ENCODE results near the gene SNX8.

Gene SNX8

GRCh38 chr7:2290877-2291276, 23.4 kb downstream of the SNX8 start:
- Mint-ChIP-seq H3K36me3 (peaks cover 5% of the 10 kb centered on the region), H3K9me3 (no peaks in the 10 kb centered on the region), H3K27me3 (no peaks in the 10 kb centered on the region), H3K27ac (peak overlapping the region; percentile 41), H3K4me1 (peaks cover 26% of the 10 kb centered on the region), H3K4me3 (no peak overlapping the region)
- DNase-seq (ENCODE audit: low spot score in 2 of 2): no peak
- no peak for ATAC-seq (ENCODE audit: low read depth)

GRCh38 chr7:2289621-2290020, 24.6 kb downstream of the SNX8 start:
- Mint-ChIP-seq H3K27me3 (no peaks in the 10 kb centered on the region), H3K36me3 (peaks cover 5% of the 10 kb centered on the region), H3K4me1 (peaks cover 25% of the 10 kb centered on the region), H3K9me3 (no peaks in the 10 kb centered on the region), H3K4me3 (peak overlapping the region; percentile 7), H3K27ac (peak overlapping the region; percentile 93)
- DNase-seq (ENCODE audit: low spot score in 2 of 2): no peak
- no peak for ATAC-seq (ENCODE audit: low read depth)

GRCh38 chr7:2289111-2289586, 25.1 kb downstream of the SNX8 start:
- Mint-ChIP-seq H3K27me3 (no peaks in the 10 kb centered on the region), H3K27ac (peak overlapping the region; percentile 93), H3K4me3 (peak overlapping the region; percentile 7)

GRCh38 chr7:2288503-2288902, 25.7 kb downstream of the SNX8 start:
- ATAC-seq (ENCODE audit: low read depth) (peak; percentile 87), DNase-seq (ENCODE audit: low spot score in 2 of 2) (peak; percentile 53 to 64)
- Mint-ChIP-seq H3K27me3 (no peaks in the 10 kb centered on the region), H3K36me3 (peaks cover 5% of the 10 kb centered on the region), H3K4me1 (peaks cover 25% of the 10 kb centered on the region), H3K27ac (peak overlapping the region; percentile 93), H3K9me3 (no peaks in the 10 kb centered on the region), H3K4me3 (peak overlapping the region; percentile 52)

More at GRCh38 chr7:2289111-2289586, 25.1 kb downstream of the SNX8 start:
- DNase-seq (ENCODE audit: low spot score in 2 of 2) (no peak), ATAC-seq (ENCODE audit: low read depth) (no peak)
- H3K4me1 Mint-ChIP-seq: peaks cover 25% of the 10 kb centered on the region
- H3K36me3 Mint-ChIP-seq: peaks cover 5% of the 10 kb centered on the region
- no peaks in the 10 kb centered on the region for H3K9me3 Mint-ChIP-seq

- Mint-ChIP-seq H3K4me1 (peaks cover 25% of the 10 kb centered on the region), H3K27me3 (no peaks in the 10 kb centered on the region), H3K4me3 (peak overlapping the region; percentile 24), H3K9me3 (no peaks in the 10 kb centered on the region), H3K36me3 (peaks cover 5% of the 10 kb centered on the region), H3K27ac (peak overlapping the region; percentile 93)
- ATAC-seq (ENCODE audit: low read depth): peak; percentile 45
- DNase-seq (ENCODE audit: low spot score in 2 of 2): no peak
These were observed 26.5 kb downstream of the SNX8 start for GRCh38 chr7:2287745-2288144.

- Mint-ChIP-seq H3K36me3 (peaks cover 4% of the 10 kb centered on the region), H3K4me3 (no peak overlapping the region), H3K9me3 (no peaks in the 10 kb centered on the region), H3K27me3 (no peaks in the 10 kb centered on the region), H3K4me1 (peaks cover 25% of the 10 kb centered on the region), H3K27ac (no peak overlapping the region)
- no peak for ATAC-seq (ENCODE audit: low read depth)
- no peak for DNase-seq (ENCODE audit: low spot score in 2 of 2)
These were observed 31.2 kb downstream of the SNX8 start for GRCh38 chr7:2283074-2283473.

GRCh38 chr7:2282185-2282751, 32.0 kb downstream of the SNX8 start:
- DNase-seq (ENCODE audit: low spot score in 2 of 2) (no peak), ATAC-seq (ENCODE audit: low read depth) (no peak)
- H3K4me3 Mint-ChIP-seq: no peak overlapping the region
- no peaks in the 10 kb centered on the region for H3K27me3 Mint-ChIP-seq
- no peaks in the 10 kb centered on the region for H3K9me3 Mint-ChIP-seq
- H3K27ac Mint-ChIP-seq: peak overlapping the region; percentile 62
- H3K4me1 Mint-ChIP-seq: peaks cover 19% of the 10 kb centered on the region
- peaks cover 6% of the 10 kb centered on the region for H3K36me3 Mint-ChIP-seq

GRCh38 chr7:2281541-2281940, 32.7 kb downstream of the SNX8 start:
- Mint-ChIP-seq H3K27me3 (no peaks in the 10 kb centered on the region), H3K4me3 (no peak overlapping the region), H3K9me3 (no peaks in the 10 kb centered on the region), H3K27ac (peak overlapping the region; percentile 62), H3K4me1 (peaks cover 21% of the 10 kb centered on the region), H3K36me3 (peaks cover 10% of the 10 kb centered on the region)
- ATAC-seq (ENCODE audit: low read depth) (no peak), DNase-seq (ENCODE audit: low spot score in 2 of 2) (no peak)

- no peaks in the 10 kb centered on the region for H3K27me3 Mint-ChIP-seq
- peaks cover 19% of the 10 kb centered on the region for H3K4me1 Mint-ChIP-seq
- ATAC-seq (ENCODE audit: low read depth): no peak
- H3K9me3 Mint-ChIP-seq: no peaks in the 10 kb centered on the region
- H3K27ac Mint-ChIP-seq: no peak overlapping the region
- H3K36me3 Mint-ChIP-seq: peaks cover 10% of the 10 kb centered on the region
- no peak overlapping the region for H3K4me3 Mint-ChIP-seq
- no peak for DNase-seq (ENCODE audit: low spot score in 2 of 2)
These were observed 33.8 kb downstream of the SNX8 start for GRCh38 chr7:2280424-2280823.

- Mint-ChIP-seq H3K27ac (peak overlapping the region; percentile 75), H3K9me3 (no peaks in the 10 kb centered on the region)
These were observed 34.3 kb downstream of the SNX8 start for GRCh38 chr7:2279896-2280295.

GRCh38 chr7:2278026-2278425, 36.2 kb downstream of the SNX8 start:
- Mint-ChIP-seq H3K4me3 (no peak overlapping the region), H3K27ac (no peak overlapping the region), H3K4me1 (peaks cover 19% of the 10 kb centered on the region), H3K36me3 (peaks cover 14% of the 10 kb centered on the region), H3K9me3 (no peaks in the 10 kb centered on the region), H3K27me3 (no peaks in the 10 kb centered on the region)
- ATAC-seq (ENCODE audit: low read depth): no peak
- DNase-seq (ENCODE audit: low spot score in 2 of 2): no peak

More at GRCh38 chr7:2279896-2280295, 34.3 kb downstream of the SNX8 start:
- Mint-ChIP-seq H3K36me3 (peaks cover 10% of the 10 kb centered on the region), H3K4me1 (peaks cover 19% of the 10 kb centered on the region), H3K27me3 (no peaks in the 10 kb centered on the region), H3K4me3 (no peak overlapping the region)
- DNase-seq (ENCODE audit: low spot score in 2 of 2): no peak
- no peak for ATAC-seq (ENCODE audit: low read depth)

GRCh38 chr7:2276107-2276506, 38.1 kb downstream of the SNX8 start:
- no peaks in the 10 kb centered on the region for H3K9me3 Mint-ChIP-seq
- no peaks in the 10 kb centered on the region for H3K27me3 Mint-ChIP-seq
- H3K4me1 Mint-ChIP-seq: peaks cover 9% of the 10 kb centered on the region
- peak overlapping the region; percentile 14 for H3K27ac Mint-ChIP-seq
- no peak for ATAC-seq (ENCODE audit: low read depth)
- H3K4me3 Mint-ChIP-seq: no peak overlapping the region
- H3K36me3 Mint-ChIP-seq: peaks cover 17% of the 10 kb centered on the region
- DNase-seq (ENCODE audit: low spot score in 2 of 2): no peak

- Mint-ChIP-seq H3K27ac (no peak overlapping the region), H3K4me3 (no peak overlapping the region), H3K9me3 (no peaks in the 10 kb centered on the region), H3K27me3 (no peaks in the 10 kb centered on the region), H3K4me1 (peaks cover 9% of the 10 kb centered on the region), H3K36me3 (peaks cover 19% of the 10 kb centered on the region)
- no peak for ATAC-seq (ENCODE audit: low read depth)
- DNase-seq (ENCODE audit: low spot score in 2 of 2): no peak
These were observed 39.1 kb downstream of the SNX8 start for GRCh38 chr7:2275101-2275500.

GRCh38 chr7:2274666-2275065, 39.6 kb downstream of the SNX8 start:
- H3K36me3 Mint-ChIP-seq: peaks cover 17% of the 10 kb centered on the region
- ATAC-seq (ENCODE audit: low read depth): no peak

GRCh38 chr7:2273866-2274265, 40.4 kb downstream of the SNX8 start:
- no peak for ATAC-seq (ENCODE audit: low read depth)
- no peak overlapping the region for H3K27ac Mint-ChIP-seq
- peaks cover 2% of the 10 kb centered on the region for H3K4me1 Mint-ChIP-seq
- no peaks in the 10 kb centered on the region for H3K27me3 Mint-ChIP-seq
- no peak for DNase-seq (ENCODE audit: low spot score in 2 of 2)
- H3K9me3 Mint-ChIP-seq: no peaks in the 10 kb centered on the region
- peaks cover 15% of the 10 kb centered on the region for H3K36me3 Mint-ChIP-seq
- H3K4me3 Mint-ChIP-seq: no peak overlapping the region

More at GRCh38 chr7:2274666-2275065, 39.6 kb downstream of the SNX8 start:
- Mint-ChIP-seq H3K27me3 (no peaks in the 10 kb centered on the region), H3K27ac (no peak overlapping the region), H3K9me3 (no peaks in the 10 kb centered on the region), H3K4me1 (peaks cover 6% of the 10 kb centered on the region), H3K4me3 (no peak overlapping the region)
- no peak for DNase-seq (ENCODE audit: low spot score in 2 of 2)
